SK-N-SH (cell line): ENCODE measurements around the gene U2AF1L4. TPM values are rescaled to one million over a fixed set of nuclear protein-coding genes. Genes with fewer than 3 reads are reported as not detected.

Source experiments
- CTCF ChIA-PET: fragments of 300-600, 350-600 bp; formaldehyde crosslinking; extraction: SDS; loops from one replicate; lab custom pipeline; 2021; lab: Yijun Ruan, JAX
- POLR2A ChIA-PET: fragments of 350-600 bp; sonication (Branson Sonifier 250); formaldehyde crosslinking; extraction: SDS; loops from one replicate; lab custom pipeline; 2020; ENCODE audit warnings: antibody characterized with exemption, inconsistent platforms; lab: Yijun Ruan, JAX
- DNase-seq: peaks from one replicate; pipeline ENCODE4 v3.0.0; 2012
- H2AFZ ChIP-seq: fragments of 200-600 bp; sonication (generic); 2 replicates; pipeline ENCODE4 v1.8.1; 2016; ENCODE audit warnings: antibody characterized with exemption, mild to moderate bottlenecking, low read depth
- H3F3A ChIP-seq: fragments of 200-600 bp; sonication (generic); replicated peaks from 2 replicates; pipeline ENCODE3; 2016; ENCODE audit warnings: antibody characterized with exemption, mild to moderate bottlenecking; ENCODE audit not compliant: insufficient read depth
- H3K27ac ChIP-seq, 2 experiments: fragments of 200-500 bp in 1 of 2; fragments of 200-600 bp in 1 of 2; sonication (Bioruptor generic) in 1 of 2; sonication (generic), shearing (Covaris generic) in 1 of 2; 2 replicates each; pipeline versions ENCODE4 v1.5.1 to v1.6.1; 2014 to 2016; ENCODE audit warnings: low read depth in 2 of 2, inconsistent platforms in 1 of 2, low read length in 1 of 2, mild to moderate bottlenecking in 1 of 2, mixed read lengths in 1 of 2
- H3K27me3 ChIP-seq: fragments of 200-600 bp; sonication (generic), shearing (Covaris generic); 2 replicates; pipeline ENCODE4 v1.6.1; 2016; ENCODE audit warnings: mixed run types; ENCODE audit not compliant: insufficient read depth
- H3K36me3 ChIP-seq, 2 experiments: fragments of 200-500 bp in 1 of 2; fragments of 200-600 bp in 1 of 2; sonication (Bioruptor generic) in 1 of 2; sonication (generic) in 1 of 2; replicated peaks in 1 of 2; 2 replicates each; pipeline versions ENCODE3 to v1.5.1; 2014 to 2016; ENCODE audit warnings: low read length in 1 of 2, mild to moderate bottlenecking in 1 of 2; ENCODE audit not compliant: insufficient read depth in 2 of 2, control insufficient read depth in 1 of 2
- H3K4me1 ChIP-seq, 2 experiments: fragments of 200-500 bp in 1 of 2; fragments of 200-600 bp in 1 of 2; sonication (Bioruptor generic) in 1 of 2; sonication (generic), shearing (Covaris generic) in 1 of 2; 2 replicates each; pipeline versions ENCODE4 v1.5.1 to v1.6.1; 2014 to 2016; ENCODE audit warnings: low read depth in 1 of 2, low read length in 1 of 2, mixed run types in 1 of 2; ENCODE audit not compliant: insufficient read depth in 2 of 2, control insufficient read depth in 1 of 2
- H3K4me2 ChIP-seq: fragments of 200-600 bp; sonication (generic), shearing (Covaris generic); 2 replicates; pipeline ENCODE4 v1.6.1; 2017; ENCODE audit warnings: mixed run types
- H3K4me3 ChIP-seq, 2 experiments: fragments of 200-500 bp in 1 of 2; fragments of 200-600 bp in 1 of 2; sonication (Bioruptor generic) in 1 of 2; sonication (generic), shearing (Covaris generic) in 1 of 2; 2 replicates each; pipeline versions ENCODE4 v1.5.1 to v1.8.1; 2014 to 2016; ENCODE audit warnings: low read depth in 2 of 2, inconsistent platforms in 1 of 2, low read length in 1 of 2, mild to moderate bottlenecking in 1 of 2, mixed read lengths in 1 of 2, moderate library complexity in 1 of 2
- H3K79me2 ChIP-seq: fragments of 200-600 bp; sonication (generic); 2 replicates; pipeline ENCODE4 v1.8.1; 2017; ENCODE audit warnings: mild to moderate bottlenecking; ENCODE audit not compliant: insufficient read depth
- H3K9ac ChIP-seq: fragments of 200-600 bp; sonication (generic); 2 replicates; pipeline ENCODE4 v1.6.1; 2017; ENCODE audit warnings: mixed run types
- H3K9me2 ChIP-seq: fragments of 200-600 bp; sonication (generic); 2 replicates; pipeline ENCODE4 v1.6.1; 2017; ENCODE audit warnings: mixed run types
- H3K9me3 ChIP-seq: fragments of 200-600 bp; sonication (generic); 2 replicates; pipeline ENCODE4 v1.6.1; 2017; ENCODE audit warnings: mixed run types, mild to moderate bottlenecking, moderate library complexity
- H4K20me1 ChIP-seq: fragments of 200-600 bp; sonication (generic); 2 replicates; pipeline ENCODE4 v1.6.1; 2017; ENCODE audit warnings: mild to moderate bottlenecking, mixed run types; ENCODE audit not compliant: insufficient read depth
- ELF1 ChIP-seq: IDR thresholded peaks from 2 replicates; pipeline ENCODE4 v1.4.0; 2012
- FOSL2 ChIP-seq: IDR thresholded peaks from 2 replicates; pipeline ENCODE4 v1.4.0; 2012; ENCODE audit warnings: low read depth, mild to moderate bottlenecking, moderate library complexity, borderline replicate concordance
- GABPA ChIP-seq: IDR thresholded peaks from 2 replicates; pipeline ENCODE4 v1.4.0; 2012; ENCODE audit warnings: low read depth, mild to moderate bottlenecking
- GATA2 ChIP-seq: sonication (generic); formaldehyde crosslinking; IDR thresholded peaks from 2 replicates; pipeline ENCODE4 v1.5.0; 2020; ENCODE audit warnings: mild to moderate bottlenecking, missing genetic modification reagents
- PBX3 ChIP-seq: IDR thresholded peaks from 2 replicates; pipeline ENCODE4; 2012
- TCF12 ChIP-seq: IDR thresholded peaks from 2 replicates; pipeline ENCODE4 v1.4.0; 2012
- YY1 ChIP-seq: IDR thresholded peaks from 2 replicates; pipeline ENCODE4 v1.4.0; 2012; ENCODE audit warnings: low read depth, mild to moderate bottlenecking
- WGBS: methylation state at CpG from one replicate; pipeline ENCODE4 v1.1.6; 2017; ENCODE audit warnings: low lambda C conversion rate; 5-methylcytosine and 5-hydroxymethylcytosine counted together
- polyA plus RNA-seq, 3 experiments: library from polyadenylated mRNA; depleted of rRNA; stranded (reverse); fragments of >200 nt; gene quantifications; 2 replicates each; pipeline ENCODE4 v1.2.3, GENCODE V29; 2012

U2AF1L4 gene
- polyA plus RNA-seq, 1 of the 3 experiments (the other 2 are of a cell fraction): 25.9 TPM

GRCh38 chr19:35777086-35777841 is 32.0 kb upstream of the U2AF1L4 start:
- H2AFZ ChIP-seq: no peak overlapping the region
- no peaks in the 10 kb centered on the region for H3K9me3 ChIP-seq
- no peak for TF ChIP-seq TCF12
- no peak for TF ChIP-seq GABPA
- no peak for TF ChIP-seq FOSL2
- TF ChIP-seq, all 33 proteins: peak for 0
- Histone ChIP-seq H3K27ac (no peak overlapping the region), H3K27me3 (no peaks in the 10 kb centered on the region), H3K4me3 (no peak overlapping the region), H3K79me2 (peaks cover 13% of the 10 kb centered on the region; the same call in 1 of the 2 replicates), H3K9ac (no peak overlapping the region), H3F3A (peaks cover 8% of the 10 kb centered on the region), H3K4me2 (peak overlapping the region; percentile 90; the same call in 1 of the 2 replicates), H4K20me1 (no peaks in the 10 kb centered on the region), H3K9me2 (no peaks in the 10 kb centered on the region), H3K4me1 (peaks cover 0 to 12% of the 10 kb centered on the region in 2 experiments; a peak in 2 of 4 replicates), H3K36me3 (peaks cover 0 to 3% of the 10 kb centered on the region in 2 experiments)
- 76% methylated on average over 16 of the region's 19 CpGs for WGBS
- ChIA-PET CTCF (interaction anchor here (1.4 kb wide), 1 partner anchor 43 kb away, joined by 3 read pairs; no protein-coding TSS in a partner anchor), POLR2A (no interaction called here)
- no peak for DNase-seq

DNA sequence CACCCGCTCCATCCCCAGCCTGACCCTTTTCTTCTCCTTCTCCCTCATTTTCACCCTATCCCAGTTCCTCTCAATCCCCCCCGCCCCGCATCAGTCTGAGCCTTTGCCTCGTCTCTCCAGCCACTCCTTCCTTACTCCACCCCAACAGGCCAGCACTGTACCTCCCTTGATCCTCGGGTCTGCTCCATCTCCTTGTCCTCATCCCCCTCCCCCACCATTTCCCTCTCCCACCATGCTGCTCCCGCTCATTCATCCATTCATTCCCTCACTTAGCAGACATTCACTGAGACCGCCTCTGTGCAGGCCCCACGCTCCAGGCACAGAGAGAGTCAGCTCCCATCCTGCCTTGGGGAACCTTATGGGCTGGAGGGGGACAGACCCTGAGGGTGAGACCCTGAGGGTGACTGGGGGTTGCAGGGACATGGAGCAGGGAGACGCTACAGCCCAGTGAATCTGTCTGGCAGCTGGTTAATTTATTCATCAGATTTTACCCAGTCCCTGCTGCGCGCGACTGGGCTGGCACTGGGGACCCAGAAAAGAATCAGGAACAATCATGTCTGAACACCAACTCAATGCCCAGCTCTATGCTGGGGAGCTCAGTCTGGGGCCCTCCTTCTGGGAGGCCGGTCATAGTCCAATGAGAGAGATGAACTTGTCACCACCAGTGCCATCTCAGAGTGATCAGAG is 31.0 kb upstream of the U2AF1L4 start:
- CTCF ChIA-PET: interaction anchor here (1.0 to 1.4 kb wide), 2 partner anchors 11 to 44 kb away, joined by 3 read pairs; no protein-coding TSS in a partner anchor
- 54% methylated on average over 13 of the region's 13 CpGs for WGBS
- DNase-seq: no peak
- Histone ChIP-seq H3K4me2 (peak overlapping the region; percentile 90), H3K9ac (peak overlapping the region; percentile 38; the same call in 1 of the 2 replicates), H3K79me2 (peaks cover 13% of the 10 kb centered on the region; the same call in 1 of the 2 replicates), H3K4me1 (peaks cover 0 to 12% of the 10 kb centered on the region in 2 experiments; a peak in 2 of 4 replicates), H3K9me3 (no peaks in the 10 kb centered on the region), H3F3A (peaks cover 8% of the 10 kb centered on the region), H3K9me2 (no peaks in the 10 kb centered on the region), H4K20me1 (no peaks in the 10 kb centered on the region), H3K27ac (no peak overlapping the region), H3K27me3 (no peaks in the 10 kb centered on the region), H3K36me3 (peaks cover 0 to 3% of the 10 kb centered on the region in 2 experiments), H2AFZ (0 out of 2 replicates have a peak overlapping the region, but pooled peaks have one; percentile 41), H3K4me3 (peak overlapping the region; percentile 59 to 76)
- POLR2A ChIA-PET: interaction anchor here (0.5 kb wide), 1 partner anchor 65 kb away, joined by 4 read pairs; no protein-coding TSS in a partner anchor
- TF ChIP-seq FOSL2: no peak
- no peak for TF ChIP-seq YY1
- no peak for TF ChIP-seq GATA2 (CRISPR knock-in tag)
- no peak for TF ChIP-seq ELF1
- TF ChIP-seq PBX3: no peak
